A549 (cell line): ENCODE measurements around the gene RNF217. TPM values are rescaled to one million over a fixed set of nuclear protein-coding genes. Genes with fewer than 3 reads are reported as not detected.

Experiments used
- ATAC-seq, 2 experiments: fragments of 200-7000 bp in 1 of 2; fragments of >200 bp in 1 of 2; cut with Nextera tagmentation in 1 of 2; cut with Tn5 transposase in 1 of 2; 3 replicates each; pipeline versions ENCODE4 v1.8.0 to v1.9.1; 2018 to 2020; ENCODE audit warnings: mild to moderate bottlenecking in 1 of 2, moderate library complexity in 1 of 2
- CTCF ChIA-PET: fragments of 300-600 bp; sonication (Branson Sonifier 250); formaldehyde crosslinking; extraction: SDS; loops from one replicate; lab custom pipeline; 2021; ENCODE audit warnings: antibody characterized with exemption, inconsistent platforms; lab: Yijun Ruan, JAX
- POLR2A ChIA-PET: fragments of 350-600 bp; formaldehyde crosslinking; extraction: SDS; loops from one replicate; lab custom pipeline; 2021; ENCODE audit warnings: antibody characterized with exemption, inconsistent platforms; lab: Yijun Ruan, JAX
- DNase-seq, 2 experiments: peaks; one replicate each; pipeline versions ENCODE4 v3.0.0 to v3.0.0-alpha.2; 2011 to 2016; ENCODE audit warnings: low read depth in 1 of 2, low spot score in 1 of 2
- FAIRE-seq: peaks from 2 replicates; lab custom pipeline; 2011; peaks lifted over from hg19 to GRCh38; lab: Jason Lieb, UNC
- H3K27ac ChIP-seq, 2 experiments: fragments of >200 bp; sonication (Bioruptor Twin); formaldehyde crosslinking; 3 replicates each; pipeline ENCODE4 v1.5.1; 2016 to 2017
- H3K4me1 ChIP-seq: fragments of >200 bp; sonication (Bioruptor Twin); formaldehyde crosslinking; 3 replicates; pipeline ENCODE4 v1.6.1; 2016
- H3K4me2 ChIP-seq: fragments of >200 bp; sonication (Bioruptor Twin); formaldehyde crosslinking; 3 replicates; pipeline ENCODE4 v1.6.1; 2016
- H3K4me3 ChIP-seq: fragments of >200 bp; sonication (Bioruptor Twin); formaldehyde crosslinking; 3 replicates; pipeline ENCODE4 v1.5.1; 2016
- H3K9me3 ChIP-seq: fragments of >200 bp; sonication (Bioruptor Twin); formaldehyde crosslinking; 3 replicates; pipeline ENCODE4 v1.6.1; 2016
- BCL3 ChIP-seq: fragments of >200 bp; sonication (Bioruptor Twin); formaldehyde crosslinking; IDR thresholded peaks from 3 replicates; pipeline ENCODE4 v1.6.1; 2016
- BHLHE40 ChIP-seq: IDR thresholded peaks from 2 replicates; pipeline ENCODE4 v1.6.1; 2012; ENCODE audit warnings: low read depth, low read length, inconsistent platforms
- CHD4 ChIP-seq: fragments of 200-600 bp; sonication (generic); IDR thresholded peaks from 2 replicates; pipeline ENCODE4 v1.6.1; 2016; ENCODE audit warnings: antibody characterized with exemption, mild to moderate bottlenecking, borderline replicate concordance
- CTCF ChIP-seq: fragments of >200 bp; sonication (Bioruptor Twin); formaldehyde crosslinking; IDR thresholded peaks from 3 replicates; pipeline ENCODE4 v1.5.1; 2016
- EHF ChIP-seq: fragments of 250-450 bp; sonication (Bioruptor Pico); IDR thresholded peaks from 2 replicates; pipeline ENCODE4 v1.5.0; 2020; ENCODE audit warnings: mild to moderate bottlenecking
- ESRRA ChIP-seq: fragments of 150-350 bp; IDR thresholded peaks from 2 replicates; pipeline ENCODE4 v1.6.1; 2014; ENCODE audit warnings: mild to moderate bottlenecking, low read length, borderline replicate concordance
- GATA3 ChIP-seq: IDR thresholded peaks from 2 replicates; pipeline ENCODE4 v1.6.1; 2012; ENCODE audit warnings: borderline replicate concordance
- HMGXB4 ChIP-seq: fragments of 250-450 bp; sonication (Bioruptor Pico); IDR thresholded peaks from 2 replicates; pipeline ENCODE4 v1.5.0; 2021; ENCODE audit warnings: mild to moderate bottlenecking, moderate library complexity, borderline replicate concordance
- KDM5A ChIP-seq: fragments of 200-600 bp; sonication (generic); IDR thresholded peaks from 2 replicates; pipeline ENCODE4 v1.6.1; 2016; ENCODE audit warnings: antibody characterized with exemption, mild to moderate bottlenecking
- MAFK ChIP-seq: fragments of 450-650 bp; IDR thresholded peaks from 2 replicates; pipeline ENCODE4 v1.6.1; 2014; ENCODE audit not compliant: partially characterized antibody
- MAZ ChIP-seq: fragments of 150-350 bp; IDR thresholded peaks from 2 replicates; pipeline ENCODE4 v1.6.1; 2014; ENCODE audit warnings: antibody characterized with exemption, low read depth, low read length, borderline replicate concordance
- NPAS2 ChIP-seq: fragments of 250-450 bp; sonication (Bioruptor Pico); IDR thresholded peaks from 2 replicates; pipeline ENCODE4 v1.8.0; 2022; ENCODE audit warnings: mild to moderate bottlenecking, moderate library complexity, borderline replicate concordance
- REST ChIP-seq: fragments of 200-600 bp; sonication (generic); IDR thresholded peaks from 2 replicates; pipeline ENCODE4 v1.6.1; 2016; ENCODE audit warnings: antibody characterized with exemption, mild to moderate bottlenecking, moderate library complexity
- SMC3 ChIP-seq: fragments of >200 bp; sonication (Bioruptor Twin); formaldehyde crosslinking; IDR thresholded peaks from 3 replicates; pipeline ENCODE4 v1.6.1; 2018; ENCODE audit warnings: inconsistent platforms
- USF2 ChIP-seq: fragments of 450-650 bp; IDR thresholded peaks from 2 replicates; pipeline ENCODE4 v1.6.1; 2014; ENCODE audit warnings: antibody characterized with exemption
- ZNF302 ChIP-seq: fragments of 250-450 bp; sonication (Bioruptor Pico); IDR thresholded peaks from 2 replicates; pipeline ENCODE4 v1.9.0; 2021; ENCODE audit warnings: inconsistent platforms, mild to moderate bottlenecking, moderate library complexity
- WGBS: methylation state at CpG from one replicate; pipeline ENCODE4 v1.1.6; 2017; ENCODE audit errors: missing lambda C conversion rate; 5-methylcytosine and 5-hydroxymethylcytosine counted together
- polyA plus RNA-seq, 4 experiments: library from polyadenylated mRNA; depleted of rRNA in 3 of 4; stranded (reverse); fragments of >200 nt; fragmentation: RNase III in 1 of 4; extraction: RNeasy Plus Mini Kit Qiagen cat#74134 plus additional on column Dnase treatment in 1 of 4; gene quantifications; 2 replicates in 3 of 4; 3 replicates in 1 of 4; pipeline ENCODE4 v1.2.3, GENCODE V29; 2011 to 2017

Gene RNF217
- polyA plus RNA-seq, 2 of the 4 experiments (the other 2 are of a cell fraction) = 5.7 to 20.0 TPM

GRCh38 chr6:124970243-124970642 is 8.0 kb downstream of the RNF217 start:
- no peaks in the 10 kb centered on the region for H3K9me3 ChIP-seq
- peaks cover 35% of the 10 kb centered on the region; the same call in 2 of the 3 replicates for H3K4me1 ChIP-seq
- no peak overlapping the region for H3K4me2 ChIP-seq
- WGBS = 86% methylated on average over 5 of the region's 5 CpGs
- H3K4me3 ChIP-seq = no peak overlapping the region
- no peak for DNase-seq
- TF ChIP-seq SMC3 (no peak), BHLHE40 (no peak), ZNF302 (CRISPR knock-in tag) (no peak), GATA3 (no peak), CTCF (no peak), EHF (no peak), NPAS2 (CRISPR knock-in tag) (no peak), CHD4 (no peak), KDM5A (no peak), MAZ (no peak), MAFK (no peak), ESRRA (no peak), REST (no peak)
- no peak for ATAC-seq
- ChIA-PET CTCF (interaction anchor here (1.0 to 1.6 kb wide), 2 partner anchors 18 to 100 kb away, joined by 3 read pairs; no protein-coding TSS in a partner anchor), POLR2A (no interaction called here)
- FAIRE-seq = no peak
- no peak overlapping the region for H3K27ac ChIP-seq

- no peaks in the 10 kb centered on the region for H3K9me3 ChIP-seq
- no peak overlapping the region for H3K27ac ChIP-seq
- FAIRE-seq (no peak), ATAC-seq (no peak), DNase-seq (no peak)
- TF ChIP-seq EHF = no peak
- TF ChIP-seq BCL3 = no peak
- no peak for TF ChIP-seq HMGXB4
- no peak for TF ChIP-seq USF2
- TF ChIP-seq BHLHE40 = no peak
- no peak overlapping the region for H3K4me2 ChIP-seq
- H3K4me3 ChIP-seq = no peak overlapping the region
- ChIA-PET POLR2A (no interaction called here), CTCF (interaction anchor here (1.0 to 1.6 kb wide), 2 partner anchors 17 to 100 kb away, joined by 3 read pairs; no protein-coding TSS in a partner anchor)
- peaks cover 29% of the 10 kb centered on the region; the same call in 2 of the 3 replicates for H3K4me1 ChIP-seq
- 92% methylated on average over 2 of the region's 2 CpGs for WGBS
Observed at GRCh38 chr6:124970763-124971162, 8.5 kb downstream of the RNF217 start.
